B cell (primary cell): ENCODE data around the gene ZDHHC14.

Source experiments
- CTCF ChIP-seq: fragments of 200-600 bp; IDR thresholded peaks from one replicate; pipeline ENCODE4 v1.8.0; 2022; ENCODE audit warnings: antibody characterized with exemption, mild to moderate bottlenecking
- EZH2 ChIP-seq: IDR thresholded peaks from 2 replicates; pipeline ENCODE4 v1.6.1; 2012; ENCODE audit warnings: borderline replicate concordance, low read depth, mild to moderate bottlenecking, moderate library complexity, low read length; ENCODE audit not compliant: insufficient read depth, poor library complexity, severe bottlenecking

GRCh38 chr6:157586088-157586414, 205.1 kb downstream of the ZDHHC14 start:
- TF ChIP-seq CTCF (no peak), EZH2 (no peak)
